Stimulated activated naive B cell treated with anti-CD40 and anti-IgM and Interleukin-4, amounts not matched to agents 10 μg/mL and 1 μg/mL and 100 μg/mL, for 72 hours (primary cell): ENCODE data around the gene HPN.

Source experiments
- ATAC-seq, 2 donors: fragments of 150-1000 bp; cut with Tn5 transposase; replicated peaks; 2 replicates each; pipeline ENCODE4 v1.10.0; 2021; ENCODE audit warnings: moderate library complexity in 1 of 2
- DNase-seq: peaks from one replicate; pipeline ENCODE4 v3.0.0; 2021
- H3K27ac Mint-ChIP-seq: one replicate; pipeline ENCODE4 v1.8.0; 2022; ENCODE audit warnings: mild to moderate bottlenecking, mixed read lengths
- H3K27me3 Mint-ChIP-seq, 2 donors: one replicate each; pipeline ENCODE4 v1.8.0; 2022; ENCODE audit warnings: mixed read lengths in 2 of 2
- H3K36me3 Mint-ChIP-seq, 2 donors: one replicate each; pipeline ENCODE4 v1.8.0; 2022; ENCODE audit warnings: mixed read lengths in 2 of 2, mild to moderate bottlenecking in 1 of 2
- H3K4me1 Mint-ChIP-seq, 2 donors: one replicate each; pipeline ENCODE4 v1.8.0; 2022; ENCODE audit warnings: mixed read lengths in 2 of 2, mild to moderate bottlenecking in 1 of 2
- H3K4me3 Mint-ChIP-seq, 2 donors: one replicate each; pipeline ENCODE4 v1.8.0; 2022; ENCODE audit warnings: mild to moderate bottlenecking in 2 of 2, mixed read lengths in 2 of 2, moderate library complexity in 1 of 2
- H3K9me3 Mint-ChIP-seq, 2 donors: one replicate each; pipeline ENCODE4 v1.8.0; 2022; ENCODE audit warnings: mixed read lengths in 2 of 2, mild to moderate bottlenecking in 1 of 2

Gene HPN

GRCh38 chr19:35104361-35104760 is 62.8 kb downstream of the HPN start:
- DNase-seq (no peak), ATAC-seq (no peak)
- Mint-ChIP-seq H3K4me1 (no peaks in the 10 kb centered on the region), H3K36me3 (peaks cover 0 to 1% of the 10 kb centered on the region in 2 donors), H3K4me3 (no peak overlapping the region), H3K27me3 (peaks cover 5 to 9% of the 10 kb centered on the region in 2 donors), H3K27ac (no peak overlapping the region), H3K9me3 (peaks cover 0 to 4% of the 10 kb centered on the region in 2 donors)

DNA sequence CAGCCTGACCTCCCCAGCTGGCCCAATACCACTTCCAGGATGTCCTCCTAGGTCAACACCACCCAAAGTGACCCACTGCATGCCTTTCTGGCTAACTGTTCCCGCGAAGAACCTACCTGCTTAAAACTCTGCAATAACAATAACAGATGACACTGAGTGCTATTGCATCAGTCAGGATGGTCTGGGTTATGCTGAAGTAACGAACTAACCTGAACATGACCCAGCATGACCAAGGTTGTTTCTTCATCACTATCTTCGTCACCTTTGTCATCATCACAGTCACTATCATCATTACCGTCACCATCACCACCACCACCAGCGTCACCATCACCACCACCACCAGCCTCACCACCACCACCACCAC is 63.5 kb downstream of the HPN start:
- no peak for ATAC-seq
- Mint-ChIP-seq H3K9me3 (peaks cover 0 to 4% of the 10 kb centered on the region in 2 donors), H3K4me3 (no peak overlapping the region), H3K27ac (no peak overlapping the region), H3K27me3 (peaks cover 5 to 16% of the 10 kb centered on the region in 2 donors), H3K36me3 (peaks cover 0 to 1% of the 10 kb centered on the region in 2 donors), H3K4me1 (no peaks in the 10 kb centered on the region)
- no peak for DNase-seq

- Mint-ChIP-seq H3K4me1 (no peaks in the 10 kb centered on the region), H3K36me3 (peaks cover 0 to 1% of the 10 kb centered on the region in 2 donors), H3K4me3 (no peak overlapping the region), H3K27me3 (peaks cover 5 to 16% of the 10 kb centered on the region in 2 donors), H3K9me3 (peaks cover 0 to 4% of the 10 kb centered on the region in 2 donors), H3K27ac (peak overlapping the region; percentile 61)
- DNase-seq (no peak), ATAC-seq (peak in 1 of 2 donors; percentile 12)
Observed at GRCh38 chr19:35105411-35106290, 64.1 kb downstream of the HPN start.

DNA sequence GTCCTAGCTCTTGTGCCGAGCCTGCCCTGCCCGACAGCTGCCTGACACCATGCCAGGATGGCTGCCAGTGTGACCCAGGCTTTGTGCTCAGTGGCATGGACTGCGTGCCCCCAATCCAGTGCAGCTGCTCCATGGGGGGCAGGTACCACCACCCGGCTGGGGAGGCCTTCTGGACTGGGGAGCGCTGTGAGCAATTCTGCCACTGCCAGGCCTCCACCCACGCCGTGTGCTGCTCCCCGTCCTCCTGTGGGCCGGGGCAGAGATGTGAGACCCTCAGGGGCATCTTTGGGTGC is 64.7 kb downstream of the HPN start:
- Mint-ChIP-seq H3K4me3 (no peak overlapping the region), H3K27ac (peak overlapping the region; percentile 61)
- DNase-seq: no peak

DNA sequence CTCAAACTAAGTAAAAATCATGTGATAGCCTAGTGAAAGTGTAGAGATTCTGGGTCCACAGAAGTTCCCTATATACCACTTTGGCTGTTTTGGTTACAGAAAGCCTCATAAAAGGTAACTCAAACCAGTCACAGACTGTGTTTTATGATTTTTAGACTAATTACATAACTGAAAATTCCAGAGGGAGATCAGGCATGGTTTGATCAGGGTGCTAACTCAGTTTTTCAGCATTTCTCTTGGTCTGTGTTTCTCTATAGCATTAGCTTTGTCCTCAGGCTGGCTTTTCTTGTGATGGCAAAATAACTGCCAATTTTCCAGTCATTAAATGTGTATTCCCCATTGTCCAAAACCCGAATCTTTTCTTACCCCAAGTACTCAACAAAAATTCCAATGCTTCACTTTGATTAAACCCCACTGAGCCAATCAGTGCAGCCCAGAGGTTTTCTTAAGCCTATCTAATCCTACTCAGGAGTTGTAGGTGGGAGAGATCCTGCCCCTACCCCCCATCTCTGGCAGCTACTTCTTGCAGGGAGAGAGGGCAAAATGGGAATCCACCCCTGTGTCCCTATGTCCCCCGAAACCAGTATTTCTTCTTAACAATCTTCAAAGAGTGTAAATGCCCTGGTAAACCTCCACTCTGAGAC is 65.5 kb downstream of the HPN start:
- Mint-ChIP-seq H3K27ac (no peak overlapping the region), H3K4me3 (no peak overlapping the region), H3K36me3 (peaks cover 0 to 1% of the 10 kb centered on the region in 2 donors), H3K9me3 (peaks cover 0 to 4% of the 10 kb centered on the region in 2 donors), H3K4me1 (no peaks in the 10 kb centered on the region), H3K27me3 (peaks cover 5 to 16% of the 10 kb centered on the region in 2 donors)
- DNase-seq (no peak), ATAC-seq (no peak)

More for the DNA sequence above, 64.7 kb downstream of the HPN start:
- Mint-ChIP-seq H3K27me3 (peaks cover 5 to 16% of the 10 kb centered on the region in 2 donors), H3K36me3 (peaks cover 0 to 1% of the 10 kb centered on the region in 2 donors), H3K4me1 (no peaks in the 10 kb centered on the region), H3K9me3 (peaks cover 0 to 4% of the 10 kb centered on the region in 2 donors)
- no peak for ATAC-seq

- ATAC-seq (no peak), DNase-seq (no peak)
- H3K27me3 Mint-ChIP-seq: peaks cover 5 to 16% of the 10 kb centered on the region in 2 donors
- no peak overlapping the region for H3K27ac Mint-ChIP-seq
- H3K36me3 Mint-ChIP-seq: peaks cover 0 to 1% of the 10 kb centered on the region in 2 donors
- no peak overlapping the region for H3K4me3 Mint-ChIP-seq
- H3K4me1 Mint-ChIP-seq: no peaks in the 10 kb centered on the region
- H3K9me3 Mint-ChIP-seq: peaks cover 0 to 4% of the 10 kb centered on the region in 2 donors
Observed at GRCh38 chr19:35107545-35107944, 66.0 kb downstream of the HPN start.

GRCh38 chr19:35108730-35109129 is 67.2 kb downstream of the HPN start:
- Mint-ChIP-seq H3K27me3 (peaks cover 5 to 16% of the 10 kb centered on the region in 2 donors), H3K9me3 (peaks cover 0 to 4% of the 10 kb centered on the region in 2 donors), H3K27ac (no peak overlapping the region), H3K4me3 (no peak overlapping the region), H3K36me3 (no peaks in the 10 kb centered on the region), H3K4me1 (no peaks in the 10 kb centered on the region)
- no peak for ATAC-seq
- no peak for DNase-seq

DNA sequence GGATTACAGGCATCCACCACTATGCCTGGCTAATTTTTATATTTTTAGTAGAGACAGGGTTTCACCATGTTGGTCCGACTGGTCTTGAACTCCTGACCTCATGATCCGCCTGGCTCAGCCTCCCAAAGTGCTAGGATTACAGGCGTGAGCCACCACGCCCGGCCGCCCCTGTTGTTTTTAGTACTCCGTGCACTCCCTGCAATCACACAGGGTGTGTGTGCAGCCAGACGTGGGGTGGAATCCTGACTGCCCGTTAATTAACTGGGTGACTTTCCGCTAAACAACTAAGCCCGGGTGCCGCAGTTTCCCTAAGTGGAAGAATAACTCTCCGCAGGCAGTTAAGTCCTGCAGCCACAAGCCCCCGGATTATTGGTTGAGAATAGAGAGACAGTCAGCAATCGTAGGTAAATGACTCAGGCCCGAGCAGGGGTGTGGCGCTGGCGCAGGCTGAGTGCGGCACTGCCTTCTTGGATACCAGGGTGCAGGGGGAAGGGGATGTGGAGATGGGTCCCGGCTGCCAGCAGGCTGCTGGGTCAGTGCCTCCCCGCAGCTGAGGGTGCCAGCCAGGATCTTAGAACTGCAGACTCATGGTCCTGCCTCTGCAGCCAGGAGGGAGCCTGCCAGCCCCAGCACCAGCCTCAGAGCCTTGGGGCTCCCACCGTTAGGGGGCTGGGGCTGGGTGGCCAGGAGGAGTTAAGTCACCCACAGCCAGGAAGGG is 68.0 kb downstream of the HPN start:
- no peak for DNase-seq
- H3K4me1 Mint-ChIP-seq: peaks cover 2 to 3% of the 10 kb centered on the region in 2 donors

DNA sequence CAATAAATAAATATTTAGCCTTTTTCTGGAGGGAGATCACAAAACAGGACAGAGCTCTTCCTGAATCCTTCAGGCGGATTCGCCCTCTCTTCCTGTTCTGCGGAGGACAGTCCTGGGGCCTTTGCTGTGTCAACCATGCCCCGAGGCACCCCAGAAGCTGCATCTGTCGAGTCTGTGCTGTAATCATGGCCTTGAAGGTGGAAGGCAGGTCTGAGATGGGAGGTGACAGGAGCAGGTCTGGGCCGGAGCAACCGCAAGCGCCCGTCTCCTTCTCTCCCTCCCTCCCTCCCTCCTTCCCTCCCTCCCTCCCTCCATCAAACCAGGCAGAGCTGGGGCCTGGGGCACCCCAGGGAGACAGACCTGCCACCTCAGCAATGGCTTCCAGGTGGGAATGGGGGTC is 69.5 kb downstream of the HPN start:
- H3K27me3 Mint-ChIP-seq: peaks cover 8 to 25% of the 10 kb centered on the region in 2 donors
- H3K9me3 Mint-ChIP-seq: peaks cover 0 to 3% of the 10 kb centered on the region in 2 donors
- H3K4me3 Mint-ChIP-seq: no peak overlapping the region
- no peak overlapping the region for H3K27ac Mint-ChIP-seq
- DNase-seq: no peak
- no peaks in the 10 kb centered on the region for H3K36me3 Mint-ChIP-seq
- H3K4me1 Mint-ChIP-seq: peaks cover 4 to 7% of the 10 kb centered on the region in 2 donors
- ATAC-seq: no peak

More for the DNA sequence above, 68.0 kb downstream of the HPN start:
- peaks cover 7 to 19% of the 10 kb centered on the region in 2 donors for H3K27me3 Mint-ChIP-seq
- H3K36me3 Mint-ChIP-seq: no peaks in the 10 kb centered on the region
- no peak overlapping the region for H3K4me3 Mint-ChIP-seq
- no peak for ATAC-seq
- no peak overlapping the region for H3K27ac Mint-ChIP-seq
- H3K9me3 Mint-ChIP-seq: peaks cover 0 to 4% of the 10 kb centered on the region in 2 donors

- peaks cover 8 to 25% of the 10 kb centered on the region in 2 donors for H3K27me3 Mint-ChIP-seq
- H3K36me3 Mint-ChIP-seq: no peaks in the 10 kb centered on the region
- ATAC-seq: no peak
- H3K9me3 Mint-ChIP-seq: no peaks in the 10 kb centered on the region
- H3K4me3 Mint-ChIP-seq: no peak overlapping the region
- no peak for DNase-seq
- H3K27ac Mint-ChIP-seq: no peak overlapping the region
- peaks cover 6 to 7% of the 10 kb centered on the region in 2 donors for H3K4me1 Mint-ChIP-seq
Observed at GRCh38 chr19:35112995-35113688, 71.6 kb downstream of the HPN start.

- peak overlapping the region; percentile 53 to 59 for H3K4me3 Mint-ChIP-seq
- peak; percentile 44 for DNase-seq
Observed at GRCh38 chr19:35114353-35115176, 73.0 kb downstream of the HPN start.

DNA sequence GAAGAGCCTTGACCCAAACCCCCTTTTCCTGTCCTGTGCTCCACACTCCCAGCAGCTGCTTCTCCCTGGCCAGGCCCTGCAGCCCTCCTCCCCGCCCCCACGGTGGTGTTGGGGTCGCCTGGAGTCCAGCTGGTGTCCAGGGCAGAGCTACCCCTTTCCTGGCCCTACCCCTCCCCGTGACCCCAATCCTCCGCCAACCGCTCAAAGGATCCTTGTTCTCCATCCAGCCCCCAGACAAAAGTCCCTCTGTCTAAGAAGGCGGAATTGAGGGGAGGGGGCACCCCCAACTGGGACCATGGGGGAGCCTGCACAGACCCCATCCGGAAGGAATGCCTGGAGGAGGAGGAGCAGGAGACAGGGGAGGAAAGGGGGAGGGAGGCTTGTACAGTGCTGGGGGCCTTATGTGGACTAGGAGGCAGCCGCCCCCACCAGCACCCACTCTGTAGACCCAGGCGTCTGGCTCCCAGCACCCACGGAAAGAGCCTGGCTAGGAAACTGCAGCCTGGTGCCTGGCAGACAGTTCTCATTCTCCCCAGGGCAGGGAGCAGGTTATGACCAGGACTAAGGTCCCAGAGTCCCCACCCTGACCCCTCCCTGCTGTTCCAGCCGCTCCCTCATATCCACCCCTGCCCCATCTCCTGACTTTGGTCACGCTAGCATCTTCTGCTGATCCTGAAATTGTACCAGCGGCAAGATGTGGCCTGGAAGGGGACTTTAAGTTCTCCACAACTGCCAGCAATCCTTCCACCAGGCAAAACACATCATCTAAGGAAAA is 73.8 kb downstream of the HPN start, which contains the start of gene FXYD3:
Gene FXYD3, plus strand, starts transcription at position 647 of the 775 bp plus-strand sequence. CDS start 3,554 bp downstream, outside the sequence.
- peaks cover 11 to 17% of the 10 kb centered on the region in 2 donors for H3K4me1 Mint-ChIP-seq
- ATAC-seq: no peak

More at GRCh38 chr19:35114353-35115176, 73.0 kb downstream of the HPN start:
- ATAC-seq: peak; percentile 86 to 88
- Mint-ChIP-seq H3K27ac (no peak overlapping the region), H3K4me1 (peaks cover 7 to 10% of the 10 kb centered on the region in 2 donors), H3K36me3 (no peaks in the 10 kb centered on the region), H3K27me3 (peaks cover 3 to 14% of the 10 kb centered on the region in 2 donors), H3K9me3 (no peaks in the 10 kb centered on the region)

More for the DNA sequence above, 73.8 kb downstream of the HPN start, which contains the start of gene FXYD3:
- no peak within 1 kb of the TSS for H3K27ac Mint-ChIP-seq
- peaks cover 3 to 9% of the 10 kb centered on the region in 2 donors for H3K27me3 Mint-ChIP-seq
- H3K9me3 Mint-ChIP-seq: no peaks in the 10 kb centered on the region
- H3K4me3 Mint-ChIP-seq: peak within 1 kb of the TSS; percentile 53 to 59
- H3K36me3 Mint-ChIP-seq: no peaks in the 10 kb centered on the region
- no peak for DNase-seq
